ENCODE results near the gene SMG1.

The SMG1 gene

DNA sequence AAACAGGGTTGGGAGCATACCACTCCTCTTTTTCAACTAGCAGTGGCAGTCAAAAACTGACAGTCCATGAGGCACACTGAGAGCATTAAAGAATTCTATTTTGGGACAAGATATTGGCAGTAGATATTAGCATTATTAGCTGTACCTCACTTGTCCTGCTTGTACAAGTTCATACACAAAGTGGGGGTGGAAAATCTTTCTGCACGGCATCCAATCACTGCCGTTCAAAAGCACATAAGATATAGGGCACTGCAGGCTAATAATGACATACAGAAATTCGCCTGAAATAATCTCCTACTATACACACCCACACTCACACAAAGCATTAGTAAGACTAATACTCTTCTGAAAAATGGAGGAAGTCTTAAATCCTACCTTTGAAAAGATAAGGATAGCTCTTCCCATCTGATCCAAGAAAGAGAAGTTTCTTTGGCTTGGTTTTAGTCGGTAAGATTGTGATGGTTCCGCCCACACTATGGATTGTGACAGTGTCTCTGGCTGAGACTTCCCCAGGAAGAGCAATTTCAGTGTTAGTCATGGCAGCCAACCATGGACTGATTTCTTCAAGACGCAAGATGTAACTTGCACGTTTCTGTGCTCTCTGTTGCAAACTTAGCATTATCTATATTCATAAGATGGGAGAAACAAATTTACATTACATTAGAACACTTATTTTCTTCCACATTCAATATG is 84.2 kb downstream of the SMG1 start:
- Histone ChIP-seq H3K36me3 (ENCODE audit: insufficient read depth, low read length) (peaks cover 97% of the 10 kb centered on the region), H3K9me3 (ENCODE audit: insufficient read depth, low read length, severe bottlenecking) (no peaks in the 10 kb centered on the region), H3K4me2 (ENCODE audit: insufficient read depth, low read length) (no peak overlapping the region), H4K20me1 (ENCODE audit: insufficient read depth, low read length) (no peaks in the 10 kb centered on the region), H3K79me2 (ENCODE audit: insufficient read depth, low read length) (peaks cover 2% of the 10 kb centered on the region; the same call in 1 of the 2 replicates), H2AFZ (ENCODE audit: low read depth, low read length) (no peak overlapping the region), H3K9ac (ENCODE audit: low read depth, low read length) (no peak overlapping the region), H3K27me3 (ENCODE audit: insufficient read depth, low read length, poor library complexity) (no peaks in the 10 kb centered on the region), H3K4me3 (ENCODE audit: low read depth in 1 of 2, low read length in 2 of 2) (no peak overlapping the region), H3K4me1 (ENCODE audit: insufficient read depth, low read length) (no peaks in the 10 kb centered on the region), H3K27ac (ENCODE audit: low read length) (no peak overlapping the region)
- no peak for ATAC-seq (ENCODE audit: insufficient read depth, low read depth)
- no peak for DNase-seq
- TF ChIP-seq, protein P1, sequence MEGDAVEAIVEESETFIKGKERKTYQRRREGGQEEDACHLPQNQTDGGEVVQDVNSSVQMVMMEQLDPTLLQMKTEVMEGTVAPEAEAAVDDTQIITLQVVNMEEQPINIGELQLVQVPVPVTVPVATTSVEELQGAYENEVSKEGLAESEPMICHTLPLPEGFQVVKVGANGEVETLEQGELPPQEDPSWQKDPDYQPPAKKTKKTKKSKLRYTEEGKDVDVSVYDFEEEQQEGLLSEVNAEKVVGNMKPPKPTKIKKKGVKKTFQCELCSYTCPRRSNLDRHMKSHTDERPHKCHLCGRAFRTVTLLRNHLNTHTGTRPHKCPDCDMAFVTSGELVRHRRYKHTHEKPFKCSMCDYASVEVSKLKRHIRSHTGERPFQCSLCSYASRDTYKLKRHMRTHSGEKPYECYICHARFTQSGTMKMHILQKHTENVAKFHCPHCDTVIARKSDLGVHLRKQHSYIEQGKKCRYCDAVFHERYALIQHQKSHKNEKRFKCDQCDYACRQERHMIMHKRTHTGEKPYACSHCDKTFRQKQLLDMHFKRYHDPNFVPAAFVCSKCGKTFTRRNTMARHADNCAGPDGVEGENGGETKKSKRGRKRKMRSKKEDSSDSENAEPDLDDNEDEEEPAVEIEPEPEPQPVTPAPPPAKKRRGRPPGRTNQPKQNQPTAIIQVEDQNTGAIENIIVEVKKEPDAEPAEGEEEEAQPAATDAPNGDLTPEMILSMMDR (IDR thresholded peaks at IDR 0.05; ENCODE audit: borderline replicate concordance, extremely low read depth, low read length, poor library complexity, severe bottlenecking), result no peak
- TF ChIP-seq EZH2 (IDR thresholded peaks at IDR 0.05; ENCODE audit: borderline replicate concordance, low read depth, low read length, severe bottlenecking), result no peak

DNA sequence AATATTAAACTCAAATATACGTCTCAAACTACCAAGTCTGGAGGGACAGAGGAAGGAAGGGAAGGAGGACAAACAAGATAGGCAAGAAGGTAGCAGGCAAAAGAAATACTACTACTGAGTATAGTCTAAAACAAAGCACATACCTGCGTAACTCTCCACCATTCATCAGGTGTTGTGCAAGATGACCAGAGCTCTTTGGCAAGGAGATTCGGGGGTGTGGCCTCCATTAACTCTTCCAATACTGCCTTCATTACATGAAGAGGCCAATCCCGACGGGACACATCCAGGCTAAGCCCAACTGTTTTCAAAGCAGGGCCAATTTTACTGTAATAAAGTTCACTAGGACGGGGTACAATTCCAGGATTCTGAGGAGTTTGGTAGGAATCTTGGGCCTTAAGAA is 86.7 kb downstream of the SMG1 start:
- no peak for ATAC-seq (ENCODE audit: insufficient read depth, low read depth)
- no peak for DNase-seq
- H3K4me2 ChIP-seq (ENCODE audit: insufficient read depth, low read length), result no peak overlapping the region
- no peaks in the 10 kb centered on the region for H3K27me3 ChIP-seq (ENCODE audit: insufficient read depth, low read length, poor library complexity)
- H3K9me3 ChIP-seq (ENCODE audit: insufficient read depth, low read length, severe bottlenecking), result no peaks in the 10 kb centered on the region
- no peak overlapping the region for H3K9ac ChIP-seq (ENCODE audit: low read depth, low read length)
- no peaks in the 10 kb centered on the region for H4K20me1 ChIP-seq (ENCODE audit: insufficient read depth, low read length)
- no peak overlapping the region for H3K27ac ChIP-seq (ENCODE audit: low read length)
- no peaks in the 10 kb centered on the region for H3K4me1 ChIP-seq (ENCODE audit: insufficient read depth, low read length)
- peaks cover 97% of the 10 kb centered on the region for H3K36me3 ChIP-seq (ENCODE audit: insufficient read depth, low read length)
- no peak overlapping the region for H3K4me3 ChIP-seq (ENCODE audit: low read depth in 1 of 2, low read length in 2 of 2)
- TF ChIP-seq, protein P1 (IDR thresholded peaks at IDR 0.05; ENCODE audit: borderline replicate concordance, extremely low read depth, low read length, poor library complexity, severe bottlenecking), result no peak
- TF ChIP-seq EZH2 (IDR thresholded peaks at IDR 0.05; ENCODE audit: borderline replicate concordance, low read depth, low read length, severe bottlenecking), result no peak
- H2AFZ ChIP-seq (ENCODE audit: low read depth, low read length), result no peak overlapping the region
- H3K79me2 ChIP-seq (ENCODE audit: insufficient read depth, low read length), result peaks cover 1% of the 10 kb centered on the region; the same call in 1 of the 2 replicates

DNA sequence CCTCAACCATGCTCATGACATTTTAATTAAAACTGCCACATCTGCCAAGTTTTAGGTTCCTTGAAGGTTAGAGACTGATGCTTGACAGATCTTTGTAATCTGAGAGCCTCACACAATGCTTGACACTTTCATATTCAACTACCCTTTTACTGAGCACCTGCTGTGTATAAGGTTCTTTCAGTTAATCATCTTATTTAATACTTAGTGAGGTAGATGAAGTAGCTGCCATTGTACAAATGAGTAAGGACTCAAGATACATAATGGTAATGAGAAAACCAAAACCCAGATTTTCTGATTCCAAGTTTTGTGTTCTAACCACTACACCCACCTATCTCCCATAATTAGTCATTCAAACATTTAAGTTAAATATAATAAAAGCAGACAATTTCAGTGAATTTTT is 89.5 kb downstream of the SMG1 start:
- Histone ChIP-seq H4K20me1 (ENCODE audit: insufficient read depth, low read length) (no peaks in the 10 kb centered on the region), H2AFZ (ENCODE audit: low read depth, low read length) (no peak overlapping the region), H3K36me3 (ENCODE audit: insufficient read depth, low read length) (peaks cover 98% of the 10 kb centered on the region), H3K4me1 (ENCODE audit: insufficient read depth, low read length) (no peaks in the 10 kb centered on the region), H3K79me2 (ENCODE audit: insufficient read depth, low read length) (no peaks in the 10 kb centered on the region), H3K9me3 (ENCODE audit: insufficient read depth, low read length, severe bottlenecking) (no peaks in the 10 kb centered on the region), H3K27ac (ENCODE audit: low read length) (no peak overlapping the region), H3K4me2 (ENCODE audit: insufficient read depth, low read length) (no peak overlapping the region), H3K4me3 (ENCODE audit: low read depth in 1 of 2, low read length in 2 of 2) (no peak overlapping the region), H3K27me3 (ENCODE audit: insufficient read depth, low read length, poor library complexity) (no peaks in the 10 kb centered on the region), H3K9ac (ENCODE audit: low read depth, low read length) (no peak overlapping the region)
- DNase-seq, result no peak
- no peak for ATAC-seq (ENCODE audit: insufficient read depth, low read depth)
- TF ChIP-seq EZH2 (IDR thresholded peaks at IDR 0.05; ENCODE audit: borderline replicate concordance, low read depth, low read length, severe bottlenecking), result no peak
- TF ChIP-seq, protein P1 (IDR thresholded peaks at IDR 0.05; ENCODE audit: borderline replicate concordance, extremely low read depth, low read length, poor library complexity, severe bottlenecking), result no peak

All from DND-41 (cell line).